DOHH2 (cell line): ENCODE measurements around the gene RASSF9.

ENCODE experiments used
- H3F3A ChIP-seq: fragments of 200-600 bp; sonication (generic), shearing (Covaris generic); 2 replicates; pipeline ENCODE4 v1.6.0; 2016; ENCODE audit warnings: antibody characterized with exemption, mild to moderate bottlenecking; ENCODE audit not compliant: control insufficient read depth, insufficient read depth
- H3K27ac ChIP-seq: fragments of 200-600 bp; sonication (generic); 2 replicates; pipeline ENCODE4 v1.5.1; 2014; ENCODE audit warnings: low read depth, mild to moderate bottlenecking, low read length, moderate library complexity
- H3K27me3 ChIP-seq: fragments of 200-600 bp; sonication (generic); 2 replicates; pipeline ENCODE4 v1.6.1; 2014; ENCODE audit warnings: mild to moderate bottlenecking, low read length, mixed read lengths; ENCODE audit not compliant: control insufficient read depth
- H3K36me3 ChIP-seq: fragments of 200-600 bp; sonication (generic); 2 replicates; pipeline ENCODE4 v1.6.1; 2014; ENCODE audit warnings: mild to moderate bottlenecking, low read length, moderate library complexity, mixed read lengths; ENCODE audit not compliant: control insufficient read depth
- H3K4me1 ChIP-seq: fragments of 200-600 bp; sonication (generic); 2 replicates; pipeline ENCODE4 v1.6.1; 2014; ENCODE audit warnings: mild to moderate bottlenecking, low read length, mixed read lengths; ENCODE audit not compliant: control insufficient read depth
- H3K4me2 ChIP-seq: fragments of 200-600 bp; sonication (generic); 2 replicates; pipeline ENCODE4 v1.6.0; 2014; ENCODE audit warnings: mild to moderate bottlenecking, low read length, moderate library complexity
- H3K4me3 ChIP-seq: fragments of 200-600 bp; sonication (generic); 2 replicates; pipeline ENCODE4 v1.5.1; 2014; ENCODE audit warnings: mild to moderate bottlenecking, low read length, mixed read lengths
- H3K79me2 ChIP-seq: fragments of 200-600 bp; sonication (generic); 2 replicates; pipeline ENCODE4 v1.6.1; 2014; ENCODE audit warnings: mild to moderate bottlenecking, low read length, mixed read lengths; ENCODE audit not compliant: control insufficient read depth
- H3K9me2 ChIP-seq: fragments of 200-600 bp; sonication (generic); replicated peaks from 2 replicates; pipeline ENCODE4 v1.6.1; 2014; ENCODE audit warnings: mild to moderate bottlenecking, low read length, mixed read lengths; ENCODE audit not compliant: control insufficient read depth
- H3K9me3 ChIP-seq: fragments of 200-600 bp; sonication (generic); 2 replicates; pipeline ENCODE4 v1.6.1; 2014; ENCODE audit warnings: antibody characterized with exemption, low read length, mixed read lengths; ENCODE audit not compliant: control insufficient read depth, insufficient read depth
- H4K20me1 ChIP-seq: fragments of 200-600 bp; sonication (generic); 2 replicates; pipeline ENCODE4 v1.6.0; 2014; ENCODE audit warnings: low read depth, mild to moderate bottlenecking, antibody characterized with exemption, low read length, moderate library complexity; ENCODE audit not compliant: control insufficient read depth, insufficient read depth
- EZH2phosphoT487 ChIP-seq: fragments of 200-600 bp; sonication (generic); IDR thresholded peaks from 2 replicates; pipeline ENCODE4 v1.6.1; 2017; ENCODE audit warnings: borderline replicate concordance, mild to moderate bottlenecking, antibody characterized with exemption, low read length, moderate library complexity, mixed read lengths
- TF ChIP-seq, protein P1 (sequence below): fragments of 200-600 bp; sonication (generic); IDR thresholded peaks from one replicate; pipeline ENCODE4 v1.5.1; 2014; ENCODE audit warnings: antibody characterized with exemption, mild to moderate bottlenecking, low read depth, low read length; ENCODE audit not compliant: poor library complexity, severe bottlenecking

Gene RASSF9

DNA sequence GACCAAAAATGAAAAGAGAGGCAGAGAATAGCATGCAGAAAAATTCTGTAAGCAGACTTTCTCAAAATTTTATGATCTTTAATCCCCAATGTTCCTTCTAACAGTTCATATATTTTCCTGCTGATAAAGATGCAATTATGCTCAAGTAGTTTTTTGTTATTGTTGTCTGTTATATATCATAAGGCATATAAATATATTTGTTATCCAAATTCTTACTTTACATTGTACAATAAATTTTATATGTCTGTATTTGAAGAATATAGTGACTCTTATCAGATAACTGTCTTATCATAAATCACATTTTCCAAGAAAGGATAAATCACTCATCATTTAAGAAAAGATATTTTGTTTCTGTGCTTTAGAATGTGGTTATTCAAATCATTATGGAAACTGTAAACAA is 2.6 kb downstream of the RASSF9 start:
- Histone ChIP-seq H3K27ac (no peak overlapping the region), H3K9me3 (no peaks in the 10 kb centered on the region), H3K79me2 (no peaks in the 10 kb centered on the region), H3K9me2 (no peaks in the 10 kb centered on the region), H4K20me1 (no peaks in the 10 kb centered on the region), H3K36me3 (no peaks in the 10 kb centered on the region), H3K27me3 (no peaks in the 10 kb centered on the region), H3F3A (no peaks in the 10 kb centered on the region), H3K4me3 (no peak overlapping the region), H3K4me2 (no peak overlapping the region), H3K4me1 (no peaks in the 10 kb centered on the region)
- TF ChIP-seq, protein P1, sequence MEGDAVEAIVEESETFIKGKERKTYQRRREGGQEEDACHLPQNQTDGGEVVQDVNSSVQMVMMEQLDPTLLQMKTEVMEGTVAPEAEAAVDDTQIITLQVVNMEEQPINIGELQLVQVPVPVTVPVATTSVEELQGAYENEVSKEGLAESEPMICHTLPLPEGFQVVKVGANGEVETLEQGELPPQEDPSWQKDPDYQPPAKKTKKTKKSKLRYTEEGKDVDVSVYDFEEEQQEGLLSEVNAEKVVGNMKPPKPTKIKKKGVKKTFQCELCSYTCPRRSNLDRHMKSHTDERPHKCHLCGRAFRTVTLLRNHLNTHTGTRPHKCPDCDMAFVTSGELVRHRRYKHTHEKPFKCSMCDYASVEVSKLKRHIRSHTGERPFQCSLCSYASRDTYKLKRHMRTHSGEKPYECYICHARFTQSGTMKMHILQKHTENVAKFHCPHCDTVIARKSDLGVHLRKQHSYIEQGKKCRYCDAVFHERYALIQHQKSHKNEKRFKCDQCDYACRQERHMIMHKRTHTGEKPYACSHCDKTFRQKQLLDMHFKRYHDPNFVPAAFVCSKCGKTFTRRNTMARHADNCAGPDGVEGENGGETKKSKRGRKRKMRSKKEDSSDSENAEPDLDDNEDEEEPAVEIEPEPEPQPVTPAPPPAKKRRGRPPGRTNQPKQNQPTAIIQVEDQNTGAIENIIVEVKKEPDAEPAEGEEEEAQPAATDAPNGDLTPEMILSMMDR = no peak
- no peak for TF ChIP-seq EZH2phosphoT487

DNA sequence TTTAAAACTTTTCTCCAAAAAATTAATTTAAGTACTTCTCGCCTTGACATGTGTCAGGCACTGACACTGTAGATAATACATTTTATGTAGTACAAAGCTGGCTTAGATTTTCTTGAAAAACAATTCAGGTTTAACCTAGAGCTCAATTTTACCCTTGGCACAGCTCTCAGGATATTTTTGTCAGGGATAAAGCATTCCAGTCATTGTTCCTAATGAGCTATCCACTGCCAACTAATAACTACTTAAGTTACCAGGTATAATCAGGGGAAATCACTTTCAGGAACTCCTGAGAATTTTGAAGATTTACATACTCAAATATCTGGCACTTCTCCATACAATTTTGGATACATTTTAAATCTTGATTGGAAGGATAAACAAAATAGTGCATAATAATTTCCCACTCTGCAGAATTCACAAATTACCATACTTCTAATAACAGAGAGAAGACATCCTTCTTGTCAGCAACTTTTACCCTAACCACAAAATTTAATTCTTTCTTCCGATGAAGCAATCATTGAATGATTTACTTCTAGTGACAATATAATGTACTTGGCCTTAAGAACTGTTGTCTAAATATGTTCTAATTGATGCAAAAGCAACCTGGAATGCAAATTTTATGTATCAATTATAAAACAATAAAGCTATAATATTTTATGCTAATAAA is 4.8 kb downstream of the RASSF9 start:
- Histone ChIP-seq H3K9me3 (no peaks in the 10 kb centered on the region), H3K36me3 (no peaks in the 10 kb centered on the region), H3K79me2 (no peaks in the 10 kb centered on the region), H3K4me2 (no peak overlapping the region), H3K27ac (no peak overlapping the region), H3K4me3 (no peak overlapping the region), H4K20me1 (no peaks in the 10 kb centered on the region), H3F3A (no peaks in the 10 kb centered on the region), H3K27me3 (no peaks in the 10 kb centered on the region), H3K9me2 (no peaks in the 10 kb centered on the region), H3K4me1 (no peaks in the 10 kb centered on the region)
- TF ChIP-seq, protein P1 = no peak
- no peak for TF ChIP-seq EZH2phosphoT487

DNA sequence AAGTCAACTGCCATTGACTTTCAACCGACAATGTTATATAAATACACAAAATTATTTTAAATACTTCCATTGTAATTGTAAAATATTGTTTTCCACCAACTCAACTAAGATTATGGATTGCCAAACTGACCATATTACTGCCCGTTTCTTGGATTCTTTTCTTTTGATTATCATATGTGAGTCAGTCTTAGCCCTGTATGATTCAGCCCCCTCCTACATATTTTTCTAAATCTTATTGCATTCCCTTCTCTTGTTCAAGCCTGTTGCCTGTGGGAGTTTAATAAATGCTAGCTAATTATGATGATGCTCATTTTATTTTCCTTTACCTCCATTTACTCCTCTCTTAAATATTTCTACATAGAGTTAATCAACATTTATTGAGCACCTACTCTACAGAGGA is 6.8 kb downstream of the RASSF9 start:
- no peaks in the 10 kb centered on the region for H3K36me3 ChIP-seq
- no peak for TF ChIP-seq EZH2phosphoT487
- TF ChIP-seq, protein P1 = no peak
- no peaks in the 10 kb centered on the region for H3F3A ChIP-seq
- H3K4me1 ChIP-seq = no peaks in the 10 kb centered on the region
- no peaks in the 10 kb centered on the region for H3K9me2 ChIP-seq
- H4K20me1 ChIP-seq = no peaks in the 10 kb centered on the region
- H3K9me3 ChIP-seq = no peaks in the 10 kb centered on the region
- no peak overlapping the region for H3K4me2 ChIP-seq
- H3K27me3 ChIP-seq = no peaks in the 10 kb centered on the region
- no peak overlapping the region for H3K27ac ChIP-seq
- no peak overlapping the region for H3K4me3 ChIP-seq
- H3K79me2 ChIP-seq = no peaks in the 10 kb centered on the region
